ENCODE measurements around the gene PBLD. TPM values are rescaled to one million over a fixed set of nuclear protein-coding genes. Genes with fewer than 3 reads are reported as not detected.

Gene PBLD
- total RNA-seq, 1 donor from 2014 or later, result 8.6 TPM

GRCh38 chr10:68261132-68261856 is 71.4 kb downstream of the PBLD start:
- no peaks in the 10 kb centered on the region for H3K9me3 Mint-ChIP-seq (ENCODE audit: unreplicated experiment)
- no peak for DNase-seq (ENCODE audit: extremely low spot score, unreplicated experiment)
- H3K36me3 Mint-ChIP-seq (ENCODE audit: unreplicated experiment), result no peaks in the 10 kb centered on the region
- TF ChIP-seq, protein P1, sequence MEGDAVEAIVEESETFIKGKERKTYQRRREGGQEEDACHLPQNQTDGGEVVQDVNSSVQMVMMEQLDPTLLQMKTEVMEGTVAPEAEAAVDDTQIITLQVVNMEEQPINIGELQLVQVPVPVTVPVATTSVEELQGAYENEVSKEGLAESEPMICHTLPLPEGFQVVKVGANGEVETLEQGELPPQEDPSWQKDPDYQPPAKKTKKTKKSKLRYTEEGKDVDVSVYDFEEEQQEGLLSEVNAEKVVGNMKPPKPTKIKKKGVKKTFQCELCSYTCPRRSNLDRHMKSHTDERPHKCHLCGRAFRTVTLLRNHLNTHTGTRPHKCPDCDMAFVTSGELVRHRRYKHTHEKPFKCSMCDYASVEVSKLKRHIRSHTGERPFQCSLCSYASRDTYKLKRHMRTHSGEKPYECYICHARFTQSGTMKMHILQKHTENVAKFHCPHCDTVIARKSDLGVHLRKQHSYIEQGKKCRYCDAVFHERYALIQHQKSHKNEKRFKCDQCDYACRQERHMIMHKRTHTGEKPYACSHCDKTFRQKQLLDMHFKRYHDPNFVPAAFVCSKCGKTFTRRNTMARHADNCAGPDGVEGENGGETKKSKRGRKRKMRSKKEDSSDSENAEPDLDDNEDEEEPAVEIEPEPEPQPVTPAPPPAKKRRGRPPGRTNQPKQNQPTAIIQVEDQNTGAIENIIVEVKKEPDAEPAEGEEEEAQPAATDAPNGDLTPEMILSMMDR (IDR thresholded peaks at IDR 0.05), result no peak
- H3K27me3 Mint-ChIP-seq (ENCODE audit: unreplicated experiment), result peaks cover 19% of the 10 kb centered on the region
- no peak overlapping the region for H3K4me3 Mint-ChIP-seq (ENCODE audit: unreplicated experiment)
- H3K27ac Mint-ChIP-seq (ENCODE audit: unreplicated experiment), result no peak overlapping the region
- no peaks in the 10 kb centered on the region for H3K4me1 Mint-ChIP-seq (ENCODE audit: unreplicated experiment)

- no peak overlapping the region for H3K4me3 Mint-ChIP-seq (ENCODE audit: unreplicated experiment)
- peaks cover 26% of the 10 kb centered on the region for H3K27me3 Mint-ChIP-seq (ENCODE audit: unreplicated experiment)
- no peaks in the 10 kb centered on the region for H3K9me3 Mint-ChIP-seq (ENCODE audit: unreplicated experiment)
- H3K4me1 Mint-ChIP-seq (ENCODE audit: unreplicated experiment), result no peaks in the 10 kb centered on the region
- TF ChIP-seq, protein P1 (IDR thresholded peaks at IDR 0.05), result no peak
- no peaks in the 10 kb centered on the region for H3K36me3 Mint-ChIP-seq (ENCODE audit: unreplicated experiment)
- DNase-seq (ENCODE audit: extremely low spot score, unreplicated experiment), result no peak
- no peak overlapping the region for H3K27ac Mint-ChIP-seq (ENCODE audit: unreplicated experiment)
Measured at GRCh38 chr10:68253346-68253745, 79.4 kb downstream of the PBLD start.

DNA sequence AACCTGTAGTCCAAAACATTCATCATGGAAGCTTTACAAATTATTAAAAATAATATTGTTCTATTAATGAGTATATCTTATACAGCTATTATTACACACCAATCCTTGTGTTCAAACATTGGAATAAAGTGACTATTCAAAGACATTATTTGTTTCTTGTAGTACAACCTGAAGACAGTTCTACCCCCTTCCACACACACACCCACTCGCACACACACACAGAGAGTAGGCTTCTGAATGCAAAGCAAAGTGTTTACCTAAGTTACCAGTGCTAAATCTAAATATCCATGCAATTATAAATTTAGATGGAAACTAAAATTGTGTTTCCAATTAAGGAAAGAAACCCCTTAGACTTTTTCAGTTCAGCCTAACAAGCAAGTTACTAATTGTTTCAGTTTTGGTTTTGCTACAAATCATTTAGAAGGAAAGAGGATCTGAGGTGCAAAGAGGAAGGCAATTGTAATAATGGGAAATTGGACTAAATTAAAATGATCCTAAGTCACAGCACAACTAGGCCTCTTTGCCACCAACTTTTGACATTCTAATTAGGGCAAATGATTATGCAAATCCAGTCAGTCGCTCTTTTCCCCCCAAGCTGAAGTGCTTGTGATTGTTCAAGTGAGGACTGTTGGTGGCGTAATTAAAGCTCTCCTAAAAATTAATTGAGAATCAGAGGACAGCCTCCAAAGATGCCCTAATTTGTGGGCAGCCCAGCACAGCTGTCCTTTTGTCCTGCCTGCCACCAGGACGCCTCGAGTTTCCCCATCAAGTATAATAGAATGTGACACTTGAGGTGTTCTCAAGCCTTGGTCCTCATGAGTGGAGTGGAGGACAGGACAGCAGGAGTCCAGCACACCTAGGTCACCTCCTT is 80.9 kb downstream of the PBLD start:
- Mint-ChIP-seq H3K4me3 (ENCODE audit: unreplicated experiment) (no peak overlapping the region), H3K4me1 (ENCODE audit: unreplicated experiment) (no peaks in the 10 kb centered on the region), H3K9me3 (ENCODE audit: unreplicated experiment) (no peaks in the 10 kb centered on the region), H3K27me3 (ENCODE audit: unreplicated experiment) (peaks cover 16% of the 10 kb centered on the region), H3K27ac (ENCODE audit: unreplicated experiment) (no peak overlapping the region), H3K36me3 (ENCODE audit: unreplicated experiment) (no peaks in the 10 kb centered on the region)
- DNase-seq (ENCODE audit: extremely low spot score, unreplicated experiment), result no peak
- TF ChIP-seq, protein P1 (IDR thresholded peaks at IDR 0.05), result no peak

DNA sequence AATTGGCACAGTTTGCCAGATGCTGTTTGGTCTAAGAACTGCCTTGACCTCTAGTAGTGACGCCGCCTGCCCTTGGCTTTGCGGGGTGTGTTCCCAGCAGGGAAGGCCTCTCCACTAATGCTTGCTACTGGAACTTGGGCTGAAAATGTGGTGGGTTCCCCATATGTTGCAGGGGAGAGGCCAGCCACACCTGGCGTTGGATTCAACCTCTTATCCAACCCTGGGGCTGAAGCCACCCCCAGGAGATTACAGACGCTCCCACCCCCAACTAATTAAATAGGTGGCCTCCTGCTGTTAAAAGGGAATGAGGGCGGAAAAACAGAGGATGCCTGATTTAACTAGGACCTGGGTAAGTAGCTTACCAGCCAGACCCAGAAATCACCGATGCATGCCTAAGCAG is 81.6 kb downstream of the PBLD start:
- Mint-ChIP-seq H3K4me1 (ENCODE audit: unreplicated experiment) (no peaks in the 10 kb centered on the region), H3K9me3 (ENCODE audit: unreplicated experiment) (no peaks in the 10 kb centered on the region), H3K36me3 (ENCODE audit: unreplicated experiment) (no peaks in the 10 kb centered on the region), H3K4me3 (ENCODE audit: unreplicated experiment) (no peak overlapping the region), H3K27ac (ENCODE audit: unreplicated experiment) (no peak overlapping the region), H3K27me3 (ENCODE audit: unreplicated experiment) (peaks cover 10% of the 10 kb centered on the region)
- TF ChIP-seq, protein P1 (IDR thresholded peaks at IDR 0.05), result no peak
- DNase-seq (ENCODE audit: extremely low spot score, unreplicated experiment), result no peak

DNA sequence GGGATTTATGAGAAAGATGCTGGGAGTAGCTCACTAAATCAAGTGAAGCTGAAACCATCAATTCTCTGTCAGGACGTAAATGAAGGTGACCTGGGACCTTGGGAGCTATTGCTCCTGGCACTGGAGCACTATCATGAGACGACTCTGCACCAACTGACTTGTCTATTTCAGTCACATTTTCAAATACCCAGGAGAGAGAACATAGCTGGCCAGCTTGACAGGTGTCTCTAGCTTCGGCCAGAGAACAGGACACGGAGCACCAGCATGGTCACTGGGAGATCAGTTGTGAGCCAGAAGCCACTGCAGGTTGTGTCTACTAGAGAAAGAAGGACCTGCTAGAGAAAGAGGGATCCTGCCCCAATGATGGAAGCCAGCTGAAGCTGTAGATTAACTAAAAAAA is 83.4 kb downstream of the PBLD start:
- Mint-ChIP-seq H3K4me1 (ENCODE audit: unreplicated experiment) (no peaks in the 10 kb centered on the region), H3K4me3 (ENCODE audit: unreplicated experiment) (no peak overlapping the region), H3K27me3 (ENCODE audit: unreplicated experiment) (peaks cover 4% of the 10 kb centered on the region), H3K36me3 (ENCODE audit: unreplicated experiment) (no peaks in the 10 kb centered on the region), H3K9me3 (ENCODE audit: unreplicated experiment) (no peaks in the 10 kb centered on the region), H3K27ac (ENCODE audit: unreplicated experiment) (no peak overlapping the region)
- no peak for DNase-seq (ENCODE audit: extremely low spot score, unreplicated experiment)
- TF ChIP-seq, protein P1 (IDR thresholded peaks at IDR 0.05), result no peak

All from osteocyte (in vitro differentiated cells).